CD4-positive, alpha-beta T cell (primary cell): ENCODE data around the gene ZNF565. TPM values are rescaled to one million over a fixed set of nuclear protein-coding genes. Genes with fewer than 3 reads are reported as not detected.
"Not testable (repeated sequence)": the region's sequence is repeated elsewhere in the genome, so short reads cannot be mapped to it uniquely, and the experiment has no call there.

Experiments
- ATAC-seq: fragments of 200-7000 bp; cut with Tn5 transposase; one replicate; pipeline ENCODE4 v1.10.0; 2022; ENCODE audit warnings: mild to moderate bottlenecking; ENCODE audit not compliant: poor library complexity
- CTCF ChIA-PET: fragments of 350-600 bp; sonication (Branson Sonifier 250); formaldehyde crosslinking; loops from one replicate; lab custom pipeline; 2021; ENCODE audit warnings: antibody characterized with exemption, inconsistent platforms; lab: Charles Lee
- POLR2A ChIA-PET: fragments of 350-600 bp; sonication (Branson Sonifier 250); formaldehyde crosslinking; loops from one replicate; lab custom pipeline; 2021; ENCODE audit warnings: antibody characterized with exemption, inconsistent platforms; lab: Charles Lee
- DNase-seq, 14 experiments: peaks; one replicate each; pipeline ENCODE4 v3.0.0-alpha.2; 2013 to 2020; ENCODE audit warnings: mixed read lengths in 2 of 14
- H3K27ac ChIP-seq, 2 donors: one replicate each; pipeline versions ENCODE4 v1.5.1 to v1.7.0; 2013; ENCODE audit warnings: low read length in 2 of 2, low read depth in 1 of 2, mild to moderate bottlenecking in 1 of 2
- H3K27me3 ChIP-seq, 2 experiments: 1 replicate in 1 of 2; 2 replicates in 1 of 2; pipeline versions ENCODE4 v1.6.1 to v1.7.0; 2013; ENCODE audit warnings: low read length in 2 of 2, control low read depth in 1 of 2, mild to moderate bottlenecking in 1 of 2, moderate library complexity in 1 of 2; ENCODE audit not compliant: insufficient read depth in 2 of 2, control insufficient read depth in 1 of 2
- H3K36me3 ChIP-seq: one replicate; pipeline ENCODE4 v1.6.1; 2013; ENCODE audit warnings: low read length, control low read depth; ENCODE audit not compliant: insufficient read depth
- H3K4me1 ChIP-seq: one replicate; pipeline ENCODE4 v1.6.1; 2013; ENCODE audit warnings: low read length, control low read depth; ENCODE audit not compliant: insufficient read depth
- H3K4me3 ChIP-seq: one replicate; pipeline ENCODE4 v1.5.1; 2013; ENCODE audit warnings: mild to moderate bottlenecking, low read length, moderate library complexity
- H3K9me3 ChIP-seq, 2 experiments: 1 replicate in 1 of 2; 2 replicates in 1 of 2; pipeline versions ENCODE4 v1.6.1 to v1.7.0; 2013; ENCODE audit warnings: low read length in 2 of 2, mild to moderate bottlenecking in 2 of 2, control low read depth in 1 of 2, moderate library complexity in 1 of 2; ENCODE audit not compliant: control insufficient read depth in 1 of 2, insufficient read depth in 1 of 2
- H3K27ac Mint-ChIP-seq: one replicate; pipeline ENCODE4 v1.8.0; 2020; ENCODE audit warnings: mixed read lengths
- H3K27me3 Mint-ChIP-seq: one replicate; pipeline ENCODE4 v1.8.0; 2021; ENCODE audit warnings: mixed read lengths
- H3K36me3 Mint-ChIP-seq: one replicate; pipeline ENCODE4 v1.8.0; 2021; ENCODE audit warnings: low read depth, mixed read lengths
- H3K4me1 Mint-ChIP-seq: one replicate; pipeline ENCODE4 v1.8.0; 2021; ENCODE audit warnings: low read depth, mixed read lengths
- H3K4me3 Mint-ChIP-seq: one replicate; pipeline ENCODE4 v1.8.0; 2020; ENCODE audit warnings: mild to moderate bottlenecking, mixed read lengths
- H3K9me3 Mint-ChIP-seq: one replicate; pipeline ENCODE4 v1.8.0; 2020; ENCODE audit warnings: mixed read lengths
- CTCF ChIP-seq: fragments of 200-600 bp; IDR thresholded peaks from one replicate; pipeline ENCODE4 v1.8.0; 2022; ENCODE audit warnings: antibody characterized with exemption, mild to moderate bottlenecking
- intact Hi-C, 2 experiments: fragments of 100-400 bp; cut with DNase I in 1 of 2; cut with micrococcal nuclease in 1 of 2; formaldehyde crosslinking; loops; one replicate each; pipeline versions ENCODE4 v1.15.1 to v1.9.0; 2023 to 2025; cut with DNase I, micrococcal nuclease
- total RNA-seq, 174 experiments: library from RNA in 2 of 174; stranded (reverse) in 2 of 174; gene quantifications; one replicate each; pipeline ENCODE4 v1.2.3 and lab custom pipeline; 2021 to 2026

The ZNF565 gene
- total RNA-seq, 2 experiments from 2014 or later, result 7.6 to 8.5 TPM

- Mint-ChIP-seq H3K27ac (no peak overlapping the region), H3K4me3 (no peak overlapping the region), H3K4me1 (no peaks in the 10 kb centered on the region), H3K27me3 (no peaks in the 10 kb centered on the region), H3K9me3 (peaks cover 6% of the 10 kb centered on the region), H3K36me3 (peaks cover 87% of the 10 kb centered on the region)
- H3K36me3 ChIP-seq, result peaks cover 51% of the 10 kb centered on the region
- H3K27ac ChIP-seq, result no peak overlapping the region
- ChIA-PET POLR2A (interaction anchor here (0.6 kb wide), 1 partner anchor 595 kb away, joined by 4 read pairs; no protein-coding TSS in a partner anchor), CTCF (no interaction called here)
- intact Hi-C loops, result no loop called here
- no peak for TF ChIP-seq CTCF
- no peak overlapping the region for H3K4me3 ChIP-seq
- no peaks in the 10 kb centered on the region for H3K27me3 ChIP-seq
- no peaks in the 10 kb centered on the region for H3K4me1 ChIP-seq
- peaks cover 57 to 90% of the 10 kb centered on the region in 2 experiments for H3K9me3 ChIP-seq
- DNase-seq (no peak), ATAC-seq (no peak)
Observed at GRCh38 chr19:36236946-36237310, 22.5 kb upstream of the ZNF565 start.

- POLR2A ChIA-PET, result interaction anchor here (0.6 kb wide), 1 partner anchor 595 kb away, joined by 4 read pairs; no protein-coding TSS in a partner anchor
- ATAC-seq (no peak), DNase-seq (no peak)
- no peaks in the 10 kb centered on the region for H3K4me1 ChIP-seq
- peaks cover 58 to 90% of the 10 kb centered on the region in 2 experiments for H3K9me3 ChIP-seq
- no peak overlapping the region for H3K27ac ChIP-seq
- Mint-ChIP-seq H3K27me3 (no peaks in the 10 kb centered on the region), H3K36me3 (peaks cover 88% of the 10 kb centered on the region), H3K4me1 (no peaks in the 10 kb centered on the region), H3K4me3 (no peak overlapping the region), H3K27ac (no peak overlapping the region), H3K9me3 (peaks cover 6% of the 10 kb centered on the region)
- no peaks in the 10 kb centered on the region for H3K27me3 ChIP-seq
- TF ChIP-seq CTCF, result no peak
- H3K36me3 ChIP-seq, result peaks cover 56% of the 10 kb centered on the region
- CTCF ChIA-PET, result no interaction called here
- intact Hi-C loops, result no loop called here
- H3K4me3 ChIP-seq, result no peak overlapping the region
Observed at GRCh38 chr19:36236304-36236945, 22.0 kb upstream of the ZNF565 start.

- Histone ChIP-seq H3K9me3 (peaks cover 58 to 89% of the 10 kb centered on the region in 2 experiments), H3K36me3 (peaks cover 84% of the 10 kb centered on the region)
- ATAC-seq, H3K27me3 ChIP-seq, H3K27ac ChIP-seq, POLR2A ChIA-PET, H3K4me3 Mint-ChIP-seq, DNase-seq, H3K4me3 ChIP-seq, H3K27me3 Mint-ChIP-seq, CTCF ChIA-PET, H3K4me1 Mint-ChIP-seq, H3K27ac Mint-ChIP-seq, intact Hi-C loops, H3K4me1 ChIP-seq: not testable (repeated sequence)
- peaks cover 100% of the 10 kb centered on the region for H3K36me3 Mint-ChIP-seq
- H3K9me3 Mint-ChIP-seq, result peaks cover 11% of the 10 kb centered on the region
Observed at GRCh38 chr19:36233626-36234025, 19.2 kb upstream of the ZNF565 start.
